Measurements from ENCODE around the gene SCFD1.

SCFD1 gene

DNA sequence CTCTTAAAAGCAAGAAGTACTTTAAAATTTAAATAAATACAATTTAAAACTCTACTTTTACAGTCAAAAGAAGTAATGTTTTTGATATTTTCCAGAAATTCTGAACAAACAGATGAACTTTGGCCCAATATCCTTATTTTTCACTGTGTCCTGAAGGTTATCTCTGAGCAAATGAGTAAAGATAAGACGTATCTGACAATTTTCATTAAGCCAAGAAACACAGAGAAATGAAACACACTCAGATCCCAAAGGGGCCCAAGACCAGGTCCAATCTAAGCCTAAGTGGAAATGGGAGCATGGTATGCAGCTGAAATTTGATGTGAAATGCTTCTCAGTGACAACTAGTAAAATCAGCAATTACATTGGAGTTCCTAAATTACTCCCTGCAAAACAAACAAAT is 146.7 kb downstream of the SCFD1 start:
- no peak for DNase-seq
- no peaks in the 10 kb centered on the region for H3K27me3 ChIP-seq (ENCODE audit: insufficient read depth, low read depth, severe bottlenecking)
- peaks cover 4% of the 10 kb centered on the region for H3K9me3 ChIP-seq (ENCODE audit: severe bottlenecking)
- H3K27ac ChIP-seq = no peak overlapping the region
- no peaks in the 10 kb centered on the region for H3K36me3 ChIP-seq
- no peak for TF ChIP-seq CTCF (IDR thresholded peaks at IDR 0.05; ENCODE audit: low read depth, low read length)
- no peak overlapping the region for H3K4me3 ChIP-seq (ENCODE audit: low read depth, low read length)

- no peaks in the 10 kb centered on the region for H3K9me3 ChIP-seq (ENCODE audit: severe bottlenecking)
- no peaks in the 10 kb centered on the region for H3K36me3 ChIP-seq
- H3K4me3 ChIP-seq (ENCODE audit: low read depth, low read length) = no peak overlapping the region
- no peak for TF ChIP-seq CTCF (IDR thresholded peaks at IDR 0.05; ENCODE audit: low read depth, low read length)
- H3K27ac ChIP-seq = no peak overlapping the region
- DNase-seq = no peak
- H3K27me3 ChIP-seq (ENCODE audit: insufficient read depth, low read depth, severe bottlenecking) = no peaks in the 10 kb centered on the region
These were observed 148.3 kb downstream of the SCFD1 start for GRCh38 chr14:30770376-30770775.

- Histone ChIP-seq H3K36me3 (no peaks in the 10 kb centered on the region), H3K27ac (no peak overlapping the region), H3K9me3 (ENCODE audit: severe bottlenecking) (no peaks in the 10 kb centered on the region), H3K27me3 (ENCODE audit: insufficient read depth, low read depth, severe bottlenecking) (no peaks in the 10 kb centered on the region), H3K4me3 (ENCODE audit: low read depth, low read length) (no peak overlapping the region)
- no peak for DNase-seq
- TF ChIP-seq CTCF (IDR thresholded peaks at IDR 0.05; ENCODE audit: low read depth, low read length) = no peak
These were observed 149.5 kb downstream of the SCFD1 start for GRCh38 chr14:30771595-30771994.

DNA sequence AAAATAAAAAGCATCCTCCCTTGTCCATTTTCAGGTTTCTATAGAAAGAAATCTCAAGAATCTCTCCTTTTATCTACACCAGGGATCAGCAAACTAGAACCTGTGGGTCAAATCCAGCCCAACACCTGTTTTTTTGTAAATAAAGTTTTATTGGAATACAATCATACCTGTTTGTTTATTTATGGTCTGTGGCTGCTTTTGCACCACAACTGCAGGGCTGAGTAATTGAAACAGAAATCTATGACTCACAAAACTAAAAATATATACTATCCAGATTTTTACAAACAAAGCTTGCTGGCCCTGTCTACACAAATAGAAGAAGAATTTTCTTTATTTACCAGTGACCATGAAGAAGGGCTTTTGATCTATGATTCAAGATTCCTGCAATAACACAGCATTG is 157.1 kb downstream of the SCFD1 start:
- no peaks in the 10 kb centered on the region for H3K27me3 ChIP-seq (ENCODE audit: insufficient read depth, low read depth, severe bottlenecking)
- H3K36me3 ChIP-seq = no peaks in the 10 kb centered on the region
- DNase-seq = no peak
- no peak overlapping the region for H3K27ac ChIP-seq
- H3K4me3 ChIP-seq (ENCODE audit: low read depth, low read length) = no peak overlapping the region
- no peaks in the 10 kb centered on the region for H3K9me3 ChIP-seq (ENCODE audit: severe bottlenecking)
- no peak for TF ChIP-seq CTCF (IDR thresholded peaks at IDR 0.05; ENCODE audit: low read depth, low read length)

All from WERI-Rb-1 (cell line).